Transverse colon (tissue), 3 donors: Measurements from ENCODE around the gene TMEM269.

Experiments
- POLR2A ChIP-seq: fragments of 450-650 bp; IDR thresholded peaks from one replicate; pipeline ENCODE4 v1.6.1; 2016; ENCODE audit warnings: antibody characterized with exemption, mild to moderate bottlenecking, moderate library complexity
- POLR2AphosphoS5 ChIP-seq, 3 donors: sonication (generic); formaldehyde crosslinking; IDR thresholded peaks; one replicate each; pipeline ENCODE4 v1.6.1; 2016; ENCODE audit warnings: antibody characterized with exemption in 3 of 3

DNA sequence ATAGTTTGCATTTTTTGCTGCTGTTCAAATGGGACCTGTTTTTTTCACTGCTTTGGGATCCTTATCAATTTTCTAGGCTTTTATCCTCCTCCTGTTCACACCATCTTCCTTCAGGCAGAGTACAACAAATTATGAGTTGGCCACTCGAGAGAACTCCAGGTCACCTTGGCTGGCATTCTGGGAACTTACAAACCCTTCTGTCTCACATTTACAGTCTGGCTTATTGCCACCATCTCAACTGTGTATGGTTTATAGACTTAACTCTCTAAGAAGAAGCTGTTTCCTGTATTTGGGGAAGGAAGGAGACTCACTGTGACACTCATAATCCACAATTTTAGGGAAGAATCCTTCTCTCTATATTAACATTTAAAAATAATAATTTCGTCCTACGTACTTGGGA is 56.2 kb downstream of the TMEM269 start:
- TF ChIP-seq POLR2AphosphoS5 (IDR thresholded peaks at IDR 0.05) (no peak), POLR2A (no peak)
